ENCODE data around the gene ZFYVE28. TPM values are rescaled to one million over a fixed set of nuclear protein-coding genes. Genes with fewer than 3 reads are reported as not detected.
A peak's percentile ranks its signal among the peaks of the same experiment; 100 is the strongest.

Gene ZFYVE28
- total RNA-seq, 2 experiments from 2014 or later, result 26.2 to 28.0 TPM

- Mint-ChIP-seq H3K36me3 (ENCODE audit: low read depth) (no peaks in the 10 kb centered on the region), H3K27me3 (no peaks in the 10 kb centered on the region), H3K4me1 (ENCODE audit: low read depth) (no peaks in the 10 kb centered on the region), H3K27ac (no peak overlapping the region), H3K9me3 (no peaks in the 10 kb centered on the region), H3K4me3 (no peak overlapping the region)
- DNase-seq (peak in 1 of 14 experiments; percentile 10), ATAC-seq (ENCODE audit: poor library complexity) (no peak)
- Histone ChIP-seq H3K9me3 (ENCODE audit: control insufficient read depth in 1 of 2, insufficient read depth in 1 of 2, low read length in 2 of 2) (no peaks in the 10 kb centered on the region), H3K27ac (ENCODE audit: low read depth in 1 of 2, low read length in 2 of 2) (no peak overlapping the region), H3K36me3 (ENCODE audit: insufficient read depth, low read length) (no peaks in the 10 kb centered on the region), H3K4me1 (ENCODE audit: insufficient read depth, low read length) (peaks cover under 1% of the 10 kb centered on the region), H3K27me3 (ENCODE audit: control insufficient read depth in 1 of 2, insufficient read depth in 2 of 2, low read length in 2 of 2) (no peaks in the 10 kb centered on the region), H3K4me3 (ENCODE audit: low read length) (no peak overlapping the region)
- CTCF ChIA-PET, result interaction anchor here (0.9 kb wide), 1 partner anchor 18 kb away, joined by 3 read pairs; the partner anchor contains the start of genes CFAP99 and ZFYVE28
- TF ChIP-seq, protein P1, sequence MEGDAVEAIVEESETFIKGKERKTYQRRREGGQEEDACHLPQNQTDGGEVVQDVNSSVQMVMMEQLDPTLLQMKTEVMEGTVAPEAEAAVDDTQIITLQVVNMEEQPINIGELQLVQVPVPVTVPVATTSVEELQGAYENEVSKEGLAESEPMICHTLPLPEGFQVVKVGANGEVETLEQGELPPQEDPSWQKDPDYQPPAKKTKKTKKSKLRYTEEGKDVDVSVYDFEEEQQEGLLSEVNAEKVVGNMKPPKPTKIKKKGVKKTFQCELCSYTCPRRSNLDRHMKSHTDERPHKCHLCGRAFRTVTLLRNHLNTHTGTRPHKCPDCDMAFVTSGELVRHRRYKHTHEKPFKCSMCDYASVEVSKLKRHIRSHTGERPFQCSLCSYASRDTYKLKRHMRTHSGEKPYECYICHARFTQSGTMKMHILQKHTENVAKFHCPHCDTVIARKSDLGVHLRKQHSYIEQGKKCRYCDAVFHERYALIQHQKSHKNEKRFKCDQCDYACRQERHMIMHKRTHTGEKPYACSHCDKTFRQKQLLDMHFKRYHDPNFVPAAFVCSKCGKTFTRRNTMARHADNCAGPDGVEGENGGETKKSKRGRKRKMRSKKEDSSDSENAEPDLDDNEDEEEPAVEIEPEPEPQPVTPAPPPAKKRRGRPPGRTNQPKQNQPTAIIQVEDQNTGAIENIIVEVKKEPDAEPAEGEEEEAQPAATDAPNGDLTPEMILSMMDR (IDR thresholded peaks at IDR 0.05), result no peak
- POLR2A ChIA-PET, result no interaction called here
- intact Hi-C loops (cut with DNase I, micrococcal nuclease), result no loop called here
Measured at GRCh38 chr4:2436301-2436700, 17.9 kb upstream of the ZFYVE28 start.

GRCh38 chr4:2434420-2434819, 16.0 kb upstream of the ZFYVE28 start:
- no peak overlapping the region for H3K27ac ChIP-seq (ENCODE audit: low read depth in 1 of 2, low read length in 2 of 2)
- Mint-ChIP-seq H3K4me1 (ENCODE audit: low read depth) (no peaks in the 10 kb centered on the region), H3K4me3 (no peak overlapping the region), H3K9me3 (no peaks in the 10 kb centered on the region), H3K27me3 (no peaks in the 10 kb centered on the region), H3K36me3 (ENCODE audit: low read depth) (no peaks in the 10 kb centered on the region), H3K27ac (no peak overlapping the region)
- no peak overlapping the region for H3K4me3 ChIP-seq (ENCODE audit: low read length)
- intact Hi-C loops (cut with DNase I, micrococcal nuclease), result no loop called here
- CTCF ChIA-PET, result no interaction called here
- no peaks in the 10 kb centered on the region for H3K4me1 ChIP-seq (ENCODE audit: insufficient read depth, low read length)
- H3K27me3 ChIP-seq (ENCODE audit: control insufficient read depth in 1 of 2, insufficient read depth in 2 of 2, low read length in 2 of 2), result no peaks in the 10 kb centered on the region
- TF ChIP-seq, protein P1 (IDR thresholded peaks at IDR 0.05), result no peak
- POLR2A ChIA-PET, result no interaction called here
- no peaks in the 10 kb centered on the region for H3K36me3 ChIP-seq (ENCODE audit: insufficient read depth, low read length)
- H3K9me3 ChIP-seq (ENCODE audit: control insufficient read depth in 1 of 2, insufficient read depth in 1 of 2, low read length in 2 of 2), result no peaks in the 10 kb centered on the region
- ATAC-seq (ENCODE audit: poor library complexity) (no peak), DNase-seq (no peak)

DNA sequence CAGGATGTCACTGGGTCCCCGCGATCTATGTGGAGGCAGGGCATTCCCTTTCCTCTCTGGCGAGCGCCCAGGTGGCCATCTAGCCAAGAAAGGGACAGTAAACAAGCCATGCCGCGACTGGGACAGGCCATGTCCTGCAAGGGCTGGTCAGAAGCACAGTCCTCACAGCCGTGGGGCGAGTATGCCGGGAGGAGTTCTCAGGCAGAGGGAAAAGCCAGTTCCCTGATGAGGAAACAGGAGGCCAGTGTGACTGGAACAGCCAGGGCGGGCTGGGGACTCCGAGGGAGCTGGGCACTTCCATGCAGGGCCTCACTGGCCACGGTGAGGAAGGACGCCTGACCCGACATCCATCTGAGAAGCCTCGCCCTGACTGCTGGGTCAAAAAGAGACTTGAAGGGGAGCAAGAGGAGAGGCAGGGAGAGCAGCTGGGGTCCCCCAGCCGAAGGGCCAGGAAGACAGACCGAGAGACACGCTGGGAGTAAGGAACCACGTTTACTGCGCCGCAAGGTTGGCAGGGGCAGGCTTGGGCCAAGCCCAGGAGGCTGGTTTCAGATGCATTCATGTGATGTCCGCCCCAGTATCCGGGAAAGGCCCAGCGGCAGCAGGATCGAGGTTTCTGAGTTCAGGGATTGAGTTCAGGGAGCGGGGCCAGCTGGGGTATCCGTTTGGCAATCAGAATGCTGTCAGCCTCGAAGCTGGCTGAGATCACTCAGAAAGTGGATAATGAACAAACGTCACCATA, 15.3 kb upstream of the ZFYVE28 start:
- no peaks in the 10 kb centered on the region for H3K36me3 ChIP-seq (ENCODE audit: insufficient read depth, low read length)
- H3K27ac Mint-ChIP-seq, result no peak overlapping the region
- ATAC-seq (ENCODE audit: poor library complexity) (no peak), DNase-seq (no peak)
- TF ChIP-seq, protein P1 (IDR thresholded peaks at IDR 0.05), result no peak
- H3K9me3 ChIP-seq (ENCODE audit: control insufficient read depth in 1 of 2, insufficient read depth in 1 of 2, low read length in 2 of 2), result no peaks in the 10 kb centered on the region
- ChIA-PET CTCF (no interaction called here), POLR2A (no interaction called here)
- H3K4me1 Mint-ChIP-seq (ENCODE audit: low read depth), result no peaks in the 10 kb centered on the region
- H3K27me3 ChIP-seq (ENCODE audit: control insufficient read depth in 1 of 2, insufficient read depth in 2 of 2, low read length in 2 of 2), result no peaks in the 10 kb centered on the region
- no peak overlapping the region for H3K4me3 Mint-ChIP-seq
- no peak overlapping the region for H3K4me3 ChIP-seq (ENCODE audit: low read length)
- H3K9me3 Mint-ChIP-seq, result no peaks in the 10 kb centered on the region
- intact Hi-C loops (cut with DNase I, micrococcal nuclease), result no loop called here
- peaks cover 3% of the 10 kb centered on the region for H3K27me3 Mint-ChIP-seq
- H3K4me1 ChIP-seq (ENCODE audit: insufficient read depth, low read length), result no peaks in the 10 kb centered on the region
- H3K27ac ChIP-seq (ENCODE audit: low read depth in 1 of 2, low read length in 2 of 2), result no peak overlapping the region
- no peaks in the 10 kb centered on the region for H3K36me3 Mint-ChIP-seq (ENCODE audit: low read depth)

Data from CD4-positive, alpha-beta T cell (primary cell).